ENCODE data around the gene IL1RAPL2. TPM values are rescaled to one million over a fixed set of nuclear protein-coding genes. Genes with fewer than 3 reads are reported as not detected.
A peak's percentile ranks its signal among the peaks of the same experiment; 100 is the strongest.

IL1RAPL2 gene
- total RNA-seq, 6 experiments from 2014 or later: 0.13 to 0.70 (median 0.29) TPM; not detected in 1

- DNase-seq: no peak
- H3K4me3 ChIP-seq: no peak overlapping the region
- no peaks in the 10 kb centered on the region for H3K36me3 ChIP-seq
- H3K9me3 ChIP-seq: no peaks in the 10 kb centered on the region
- H3K27ac ChIP-seq: no peak overlapping the region
- ATAC-seq: no peak
- intact Hi-C loops (cut with DNase I): no loop called here
- TF ChIP-seq CTCF (IDR thresholded peaks at IDR 0.05): no peak
- TF ChIP-seq POLR2A (IDR thresholded peaks at IDR 0.05): no peak
- no peaks in the 10 kb centered on the region for H3K4me1 ChIP-seq
- H3K27me3 ChIP-seq: peaks cover 0 to 1% of the 10 kb centered on the region in 2 donors
- 57% methylated on average over 1 of the region's 5 CpGs for whole genome bisulfite sequencing (ENCODE audit: insufficient coverage, low coverage, low lambda C conversion rate, missing lambda C conversion rate)
Observed at GRCh38 chrX:104647084-104647483, 81.1 kb downstream of the IL1RAPL2 start.

- peak; percentile 55 to 76 (median 66) for ATAC-seq
- Histone ChIP-seq H3K36me3 (no peaks in the 10 kb centered on the region), H3K27me3 (no peaks in the 10 kb centered on the region), H3K4me3 (peak overlapping the region in 2 of 3 donors; percentile 18 to 20), H3K9me3 (no peaks in the 10 kb centered on the region), H3K27ac (peak overlapping the region in 1 of 3 donors; percentile 58), H3K4me1 (peaks cover 0 to 21% (median 2%) of the 10 kb centered on the region in 4 donors)
- TF ChIP-seq CTCF (IDR thresholded peaks at IDR 0.05) (no peak), POLR2A (IDR thresholded peaks at IDR 0.05) (no peak)
- intact Hi-C loops (cut with DNase I): no loop called here
- peak in 2 of 3 donors; percentile 47 to 50 for DNase-seq
- WGBS (ENCODE audit: insufficient coverage, low coverage, low lambda C conversion rate, missing lambda C conversion rate): 0% methylated on average over 3 of the region's 3 CpGs
Observed at GRCh38 chrX:104659005-104659744, 93.2 kb downstream of the IL1RAPL2 start.

- Histone ChIP-seq H3K4me3 (peak overlapping the region in 2 of 3 donors; percentile 18 to 20), H3K27me3 (peaks cover 0 to 6% of the 10 kb centered on the region in 2 donors), H3K4me1 (peaks cover 0 to 21% (median 2%) of the 10 kb centered on the region in 4 donors), H3K36me3 (no peaks in the 10 kb centered on the region), H3K27ac (peak overlapping the region in 1 of 3 donors; percentile 58), H3K9me3 (no peaks in the 10 kb centered on the region)
- TF ChIP-seq CTCF (IDR thresholded peaks at IDR 0.05) (no peak), POLR2A (IDR thresholded peaks at IDR 0.05) (no peak)
- DNase-seq: no peak
- ATAC-seq: peak; percentile 41 to 77 (median 62)
- intact Hi-C loops (cut with DNase I): no loop called here
- WGBS (ENCODE audit: insufficient coverage, low coverage, low lambda C conversion rate, missing lambda C conversion rate): 30% methylated on average over 3 of the region's 3 CpGs
Observed at GRCh38 chrX:104660092-104660491, 94.1 kb downstream of the IL1RAPL2 start.

- intact Hi-C loops (cut with DNase I): no loop called here
- no peaks in the 10 kb centered on the region for H3K9me3 ChIP-seq
- H3K27ac ChIP-seq: peak overlapping the region in 2 of 3 donors; percentile 2 to 56
- no peaks in the 10 kb centered on the region for H3K36me3 ChIP-seq
- ATAC-seq (peak; percentile 63 to 75 (median 70)), DNase-seq (peak in 1 of 3 donors; percentile 41)
- H3K4me3 ChIP-seq: peak overlapping the region in 1 of 3 donors; percentile 37
- peaks cover 0 to 6% of the 10 kb centered on the region in 2 donors for H3K27me3 ChIP-seq
- TF ChIP-seq POLR2A (IDR thresholded peaks at IDR 0.05): no peak
- no peak for TF ChIP-seq CTCF (IDR thresholded peaks at IDR 0.05)
- peaks cover 0 to 21% (median 2%) of the 10 kb centered on the region in 4 donors for H3K4me1 ChIP-seq
Observed at GRCh38 chrX:104662694-104663093, 96.7 kb downstream of the IL1RAPL2 start.

Measured in right lobe of liver (tissue), 6 donors.